Measurements from ENCODE around the gene BFAR. TPM values are rescaled to one million over a fixed set of nuclear protein-coding genes. Genes with fewer than 3 reads are reported as not detected.
"Not testable (repeated sequence)": the region's sequence is repeated elsewhere in the genome, so short reads cannot be mapped to it uniquely, and the experiment has no call there.

Gene BFAR
- total and polyA plus RNA-seq, 9 of the 15 experiments (the other 6 are each of a cell fraction or from before 2014, with no cell fraction given): 45.0 to 82.6 (median 60.4) TPM

DNA sequence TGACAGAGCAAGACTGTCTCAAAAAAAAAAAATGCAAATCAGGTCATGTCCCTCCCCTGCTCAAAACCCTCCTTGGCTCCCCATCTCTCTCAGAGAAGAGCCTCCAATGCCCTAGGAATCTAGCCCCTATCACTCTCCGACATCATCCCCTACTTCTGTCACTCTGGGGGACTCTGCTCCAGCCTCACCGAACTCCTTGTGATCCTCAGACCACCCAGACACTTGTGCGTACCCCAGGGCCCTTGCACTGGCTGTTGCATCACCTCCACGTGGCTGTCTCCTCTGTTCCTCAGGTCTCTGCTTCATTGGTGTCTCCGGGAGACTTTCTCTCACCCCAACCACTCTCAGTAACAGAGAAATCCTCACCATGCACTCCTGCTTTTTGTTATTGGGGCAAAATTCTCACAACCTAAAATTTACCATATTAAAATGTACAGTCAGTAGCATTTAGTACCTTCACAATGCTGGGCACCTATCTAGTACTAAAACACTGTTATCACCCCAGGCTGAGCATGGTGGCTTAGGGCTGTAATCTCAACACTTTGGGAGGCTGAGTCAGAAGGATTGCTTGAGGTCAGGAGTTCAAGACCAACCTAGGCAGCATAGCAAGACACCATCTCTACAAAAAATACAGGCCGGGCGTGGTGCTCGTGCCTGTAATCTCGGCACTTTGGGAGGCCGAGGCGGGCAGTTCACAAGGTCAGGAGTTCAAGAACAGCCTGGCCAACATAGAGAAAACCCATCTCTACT is 46.2 kb downstream of the BFAR start (continued):
- TF ChIP-seq MYC (IDR thresholded peaks at IDR 0.05; ENCODE audit: low read depth, low read length) (0 out of 2 replicates have a peak, but pooled peaks have one; percentile 30), MYC (CRISPR knock-in tag; IDR thresholded peaks at IDR 0.05; ENCODE audit: borderline replicate concordance, low read depth) (no peak)

DNA sequence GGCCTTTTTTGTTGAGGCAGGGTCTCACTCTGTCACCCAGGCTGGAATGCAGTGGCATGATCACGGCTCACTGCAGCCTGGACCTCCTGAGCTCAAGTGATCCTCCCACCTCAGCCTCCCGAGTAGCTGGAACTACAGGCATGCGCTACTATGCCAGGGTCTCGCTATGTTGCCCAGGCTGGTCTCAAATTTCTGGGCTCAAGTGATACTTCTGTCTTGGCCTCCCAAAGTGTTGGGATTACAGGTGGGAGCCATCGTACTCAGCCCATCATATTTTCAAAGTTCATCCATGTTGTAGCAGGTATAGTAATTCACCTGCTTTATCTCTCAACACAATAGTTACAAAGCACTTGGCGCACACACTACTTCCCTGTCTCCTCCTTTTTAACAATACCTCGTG is 47.6 kb downstream of the BFAR start:
- FAIRE-seq; H4K20me1 ChIP-seq (replicated peaks; ENCODE audit: control insufficient read depth, insufficient read depth, low read length); ATAC-seq; H3K9me3 ChIP-seq (replicated peaks; ENCODE audit: control insufficient read depth, insufficient read depth, low read depth, low read length); H3K4me1 ChIP-seq (replicated peaks in 1 of 2; ENCODE audit: control insufficient read depth in 2 of 2, insufficient read depth in 2 of 2, low read length in 2 of 2); CTCF ChIA-PET (ENCODE audit: low intra/inter-chr PET ratio); H3K9me1 ChIP-seq (ENCODE audit: control insufficient read depth, insufficient read depth, low read length); BruUV-seq (replicated peaks); H3K79me2 ChIP-seq (ENCODE audit: control insufficient read depth, insufficient read depth, low read length); H2AFZ ChIP-seq (ENCODE audit: low read depth, low read length); DNase-seq (ENCODE audit: extremely low read depth in 1 of 4, low spot score in 3 of 4); H3K4me2 ChIP-seq (ENCODE audit: insufficient read depth, low read length); intact Hi-C loops (cut with micrococcal nuclease); H3K4me3 ChIP-seq; H3K27ac ChIP-seq (ENCODE audit: extremely low read depth, low read depth, low read length); H3K36me3 ChIP-seq (ENCODE audit: control insufficient read depth, insufficient read depth, low read length); H3K9ac ChIP-seq (ENCODE audit: insufficient read depth in 1 of 2, low read depth in 2 of 2, low read length in 2 of 2): not testable (repeated sequence)
- H3K27me3 ChIP-seq (ENCODE audit: control insufficient read depth in 2 of 2, insufficient read depth in 2 of 2, low read length in 2 of 2): peaks cover 2 to 24% of the 10 kb centered on the region in 2 experiments; a peak in 3 of 5 replicates
- POLR2A ChIA-PET: interaction anchor here (0.7 kb wide), 1 partner anchor 64 kb away, joined by 3 read pairs; no protein-coding TSS in a partner anchor
- in situ Hi-C loops (cut with MboI): loop anchor here (5.0 kb wide), 1 partner anchor 57 kb away; no protein-coding TSS in a partner anchor
- 7% methylated on average over 7 of the region's 7 CpGs for WGBS (ENCODE audit: insufficient coverage, low coverage, missing lambda C conversion rate)
- peak; percentile 65 for TF ChIP-seq ZNF121 (CRISPR knock-in tag; conservative IDR thresholded peaks at IDR 0.05)

All from K562 (cell line).